ENCODE results near the gene MRPS7.

DNA sequence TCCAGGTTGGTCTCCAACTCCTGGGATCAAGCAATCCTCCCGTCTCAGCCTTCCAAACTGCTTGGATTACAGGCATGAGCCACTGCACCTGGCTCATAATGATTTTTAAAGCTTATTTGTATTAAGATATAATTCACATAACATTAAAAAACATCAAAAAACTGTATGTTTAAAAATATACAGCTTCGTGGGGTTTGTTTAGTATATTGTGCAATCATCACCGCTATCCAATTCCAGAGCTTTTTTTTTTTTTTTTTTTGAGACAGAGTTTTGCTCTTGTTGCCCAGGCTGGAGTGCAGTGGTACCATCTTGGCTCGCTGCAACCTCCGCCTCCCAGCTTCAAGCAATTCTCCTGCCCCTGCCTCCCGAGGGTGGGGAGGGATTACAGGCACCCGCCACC, 38.6 kb downstream of the MRPS7 start:
- TF ChIP-seq, protein P1, sequence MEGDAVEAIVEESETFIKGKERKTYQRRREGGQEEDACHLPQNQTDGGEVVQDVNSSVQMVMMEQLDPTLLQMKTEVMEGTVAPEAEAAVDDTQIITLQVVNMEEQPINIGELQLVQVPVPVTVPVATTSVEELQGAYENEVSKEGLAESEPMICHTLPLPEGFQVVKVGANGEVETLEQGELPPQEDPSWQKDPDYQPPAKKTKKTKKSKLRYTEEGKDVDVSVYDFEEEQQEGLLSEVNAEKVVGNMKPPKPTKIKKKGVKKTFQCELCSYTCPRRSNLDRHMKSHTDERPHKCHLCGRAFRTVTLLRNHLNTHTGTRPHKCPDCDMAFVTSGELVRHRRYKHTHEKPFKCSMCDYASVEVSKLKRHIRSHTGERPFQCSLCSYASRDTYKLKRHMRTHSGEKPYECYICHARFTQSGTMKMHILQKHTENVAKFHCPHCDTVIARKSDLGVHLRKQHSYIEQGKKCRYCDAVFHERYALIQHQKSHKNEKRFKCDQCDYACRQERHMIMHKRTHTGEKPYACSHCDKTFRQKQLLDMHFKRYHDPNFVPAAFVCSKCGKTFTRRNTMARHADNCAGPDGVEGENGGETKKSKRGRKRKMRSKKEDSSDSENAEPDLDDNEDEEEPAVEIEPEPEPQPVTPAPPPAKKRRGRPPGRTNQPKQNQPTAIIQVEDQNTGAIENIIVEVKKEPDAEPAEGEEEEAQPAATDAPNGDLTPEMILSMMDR (IDR thresholded peaks at IDR 0.05 in 2 of 3, conservative IDR thresholded peaks at IDR 0.05 in 1 of 3; ENCODE audit: control insufficient read depth in 2 of 3, extremely low read depth in 1 of 3, insufficient read depth in 1 of 3, low read depth in 3 of 3, low read length in 3 of 3) = no peak
- TF ChIP-seq POLR2A (IDR thresholded peaks at IDR 0.05; ENCODE audit: low read depth, low read length) (no peak), BACH1 (IDR thresholded peaks at IDR 0.05; ENCODE audit: borderline replicate concordance) (no peak), POLR2AphosphoS2 (IDR thresholded peaks at IDR 0.05; ENCODE audit: low read depth, low read length) (no peak), POLR2AphosphoS5 (IDR thresholded peaks at IDR 0.05; ENCODE audit: low read length) (no peak), GABPA (IDR thresholded peaks at IDR 0.05; ENCODE audit: low read depth) (no peak), ETV6 (conservative IDR thresholded peaks at IDR 0.05 in 1 of 2, IDR thresholded peaks at IDR 0.05 in 1 of 2; ENCODE audit: borderline replicate concordance in 1 of 2, low read depth in 1 of 2) (no peak), BMI1 (IDR thresholded peaks at IDR 0.05; ENCODE audit: borderline replicate concordance) (no peak), NR2C2 (IDR thresholded peaks at IDR 0.05; ENCODE audit: borderline replicate concordance, control insufficient read depth, insufficient read length, low read depth) (no peak), POU2F2 (IDR thresholded peaks at IDR 0.05; ENCODE audit: borderline replicate concordance, low read depth, low read length) (no peak), EP300 (IDR thresholded peaks at IDR 0.05; ENCODE audit: borderline replicate concordance in 1 of 2, control insufficient read depth in 1 of 2, low read depth in 2 of 2, low read length in 2 of 2) (no peak), REST (IDR thresholded peaks at IDR 0.05; ENCODE audit: low read depth, low read length) (no peak), TAF1 (IDR thresholded peaks at IDR 0.05; ENCODE audit: borderline replicate concordance, low read depth, low read length) (no peak), NFYB (IDR thresholded peaks at IDR 0.05; ENCODE audit: insufficient read depth, low read depth, low read length) (no peak)
